HFFc6 (cell line): Measurements from ENCODE around the gene SYN1. TPM values are rescaled to one million over a fixed set of nuclear protein-coding genes. Genes with fewer than 3 reads are reported as not detected.

ENCODE experiments used
- DNase-seq: peaks from one replicate; pipeline ENCODE4 v3.0.0-alpha.2; 2018
- H3K27ac Mint-ChIP-seq: 2 replicates; pipeline ENCODE4 v1.8.0; 2020; ENCODE audit warnings: mild to moderate bottlenecking, mixed read lengths
- H3K27me3 Mint-ChIP-seq: 2 replicates; pipeline ENCODE4 v1.8.0; 2021; ENCODE audit warnings: mild to moderate bottlenecking, moderate library complexity, mixed read lengths; ENCODE audit not compliant: insufficient read depth
- H3K36me3 Mint-ChIP-seq: 2 replicates; pipeline ENCODE4 v1.8.0; 2021; ENCODE audit warnings: low read depth, mixed read lengths
- H3K4me1 Mint-ChIP-seq: 2 replicates; pipeline ENCODE4 v1.8.0; 2020; ENCODE audit warnings: low read depth, mixed read lengths
- H3K4me3 Mint-ChIP-seq: 2 replicates; pipeline ENCODE4 v1.8.0; 2020; ENCODE audit warnings: mild to moderate bottlenecking, moderate library complexity, mixed read lengths
- H3K9me3 Mint-ChIP-seq: 2 replicates; pipeline ENCODE4 v1.8.0; 2020; ENCODE audit warnings: mild to moderate bottlenecking, mixed read lengths
- total RNA-seq, 6 experiments: library from RNA; stranded (reverse); fragmentation: NEBNext Ultra II Directional; extraction: Animal tissue kit (Norgen Biotek cat#: 25700); gene quantifications; 2 replicates in 1 of 6; 3 replicates in 5 of 6; pipeline ENCODE4 v1.2.3, GENCODE V29; 2021
- TF ChIP-seq, protein P1 (sequence below): fragments of 200-600 bp; sonication (generic); IDR thresholded peaks from 2 replicates; pipeline ENCODE4 v1.5.0; 2021; ENCODE audit warnings: antibody characterized with exemption, mild to moderate bottlenecking

SYN1 gene
- total RNA-seq, 6 experiments from 2014 or later: 0.13 to 0.31 (median 0.19) TPM; not detected in 1

DNA sequence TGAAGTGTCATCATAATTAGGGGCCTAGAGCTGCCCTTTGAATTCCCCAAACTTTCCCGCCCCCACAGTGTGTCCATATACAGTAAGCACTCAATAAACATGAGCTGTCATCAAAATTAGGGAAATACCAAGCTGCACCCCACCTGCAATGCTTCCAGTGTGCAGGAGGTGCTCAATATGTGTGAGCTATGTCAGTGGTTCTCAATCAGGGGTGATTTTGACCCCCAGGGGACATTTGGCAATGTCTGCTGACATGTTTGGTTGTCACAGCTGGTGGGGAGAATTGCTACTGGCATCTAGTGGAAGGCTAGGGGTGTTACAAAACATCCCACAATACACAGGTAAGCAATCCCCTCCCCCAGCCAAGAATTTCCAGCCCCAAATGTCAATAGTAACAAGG, 9.3 kb upstream of the SYN1 start:
- no peak for DNase-seq
- no peaks in the 10 kb centered on the region; the same call in 1 of the 2 replicates for H3K4me1 Mint-ChIP-seq
- no peak overlapping the region for H3K27ac Mint-ChIP-seq
- H3K4me3 Mint-ChIP-seq: no peak overlapping the region
- TF ChIP-seq, protein P1, sequence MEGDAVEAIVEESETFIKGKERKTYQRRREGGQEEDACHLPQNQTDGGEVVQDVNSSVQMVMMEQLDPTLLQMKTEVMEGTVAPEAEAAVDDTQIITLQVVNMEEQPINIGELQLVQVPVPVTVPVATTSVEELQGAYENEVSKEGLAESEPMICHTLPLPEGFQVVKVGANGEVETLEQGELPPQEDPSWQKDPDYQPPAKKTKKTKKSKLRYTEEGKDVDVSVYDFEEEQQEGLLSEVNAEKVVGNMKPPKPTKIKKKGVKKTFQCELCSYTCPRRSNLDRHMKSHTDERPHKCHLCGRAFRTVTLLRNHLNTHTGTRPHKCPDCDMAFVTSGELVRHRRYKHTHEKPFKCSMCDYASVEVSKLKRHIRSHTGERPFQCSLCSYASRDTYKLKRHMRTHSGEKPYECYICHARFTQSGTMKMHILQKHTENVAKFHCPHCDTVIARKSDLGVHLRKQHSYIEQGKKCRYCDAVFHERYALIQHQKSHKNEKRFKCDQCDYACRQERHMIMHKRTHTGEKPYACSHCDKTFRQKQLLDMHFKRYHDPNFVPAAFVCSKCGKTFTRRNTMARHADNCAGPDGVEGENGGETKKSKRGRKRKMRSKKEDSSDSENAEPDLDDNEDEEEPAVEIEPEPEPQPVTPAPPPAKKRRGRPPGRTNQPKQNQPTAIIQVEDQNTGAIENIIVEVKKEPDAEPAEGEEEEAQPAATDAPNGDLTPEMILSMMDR: no peak
- H3K36me3 Mint-ChIP-seq: no peaks in the 10 kb centered on the region; the same call in 1 of the 2 replicates
- H3K9me3 Mint-ChIP-seq: no peaks in the 10 kb centered on the region
- H3K27me3 Mint-ChIP-seq: no peaks in the 10 kb centered on the region; the same call in 1 of the 2 replicates

DNA sequence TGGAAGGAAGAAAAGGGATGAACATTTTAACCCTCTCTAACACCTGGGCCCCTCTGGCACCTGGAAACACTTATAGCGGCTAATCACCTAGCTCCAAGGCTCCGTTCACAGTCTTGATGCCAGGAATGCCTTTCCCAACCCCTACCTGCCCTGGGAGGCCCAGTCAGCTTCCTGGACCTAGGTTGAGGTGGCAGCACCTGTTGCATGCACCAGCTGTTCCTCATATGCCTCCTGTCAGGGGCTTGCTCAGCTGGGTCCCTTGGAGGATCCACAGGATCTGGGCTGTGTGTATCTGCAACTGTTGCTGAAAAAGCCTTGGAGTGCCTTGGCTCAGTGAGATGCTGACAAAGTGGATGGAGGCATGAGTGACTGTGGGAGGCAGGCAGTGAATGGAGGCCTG, 5.7 kb upstream of the SYN1 start:
- Mint-ChIP-seq H3K27me3 (no peaks in the 10 kb centered on the region), H3K4me1 (no peaks in the 10 kb centered on the region; the same call in 1 of the 2 replicates), H3K36me3 (no peaks in the 10 kb centered on the region; the same call in 1 of the 2 replicates), H3K27ac (no peak overlapping the region), H3K4me3 (no peak overlapping the region), H3K9me3 (no peaks in the 10 kb centered on the region)
- DNase-seq: no peak
- TF ChIP-seq, protein P1: no peak

DNA sequence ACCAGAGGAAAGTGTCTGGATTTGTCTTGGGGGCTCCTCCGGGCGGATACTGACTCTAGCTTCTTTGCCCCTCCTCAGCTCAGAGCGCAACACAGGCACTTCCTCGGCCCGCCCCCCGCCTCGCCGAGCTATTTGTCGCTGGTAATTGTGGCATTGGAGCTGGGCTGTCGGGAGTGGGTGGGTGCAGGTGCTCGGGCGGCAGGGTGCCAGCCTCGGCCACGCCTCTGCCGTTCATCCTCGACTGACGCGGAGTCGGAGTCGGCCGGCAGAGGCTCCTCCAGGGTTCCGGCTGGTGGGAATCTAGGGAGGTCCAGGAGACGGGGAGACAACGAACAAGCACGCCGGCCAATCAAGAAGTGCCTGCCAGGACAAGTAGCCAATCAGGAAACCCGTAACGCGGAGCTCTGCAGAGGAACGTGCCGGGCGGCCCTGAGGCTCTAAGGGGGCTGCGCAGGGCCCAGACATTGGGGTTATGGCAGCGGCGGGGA, 3.9 kb upstream of the SYN1 start:
- Mint-ChIP-seq H3K36me3 (no peaks in the 10 kb centered on the region; the same call in 1 of the 2 replicates), H3K4me1 (no peaks in the 10 kb centered on the region; the same call in 1 of the 2 replicates), H3K27ac (no peak overlapping the region), H3K9me3 (no peaks in the 10 kb centered on the region), H3K4me3 (peak overlapping the region; percentile 67; the same call in 1 of the 2 replicates), H3K27me3 (peaks cover 2% of the 10 kb centered on the region; the same call in 1 of the 2 replicates)
- peak; percentile 63 for DNase-seq
- TF ChIP-seq, protein P1: no peak

DNA sequence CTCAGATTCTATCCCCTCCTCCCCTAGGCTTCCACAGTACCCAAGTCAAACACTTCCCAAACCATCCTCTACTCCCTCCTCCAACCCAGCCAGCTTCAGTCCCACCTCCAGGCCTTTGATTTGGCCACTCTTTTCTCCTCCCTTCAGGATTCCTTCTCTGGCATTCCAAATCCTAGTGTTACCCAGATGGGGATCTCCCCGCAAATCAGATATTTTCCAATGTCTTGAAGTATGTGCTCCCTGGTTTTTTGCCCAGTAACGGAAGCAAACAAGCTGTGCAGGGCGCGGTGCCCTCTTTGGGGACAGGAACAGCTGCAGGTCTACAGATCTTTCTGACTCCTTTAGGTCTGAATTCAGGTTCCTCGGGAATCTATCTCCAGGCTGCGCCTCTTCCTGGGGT, 2.2 kb upstream of the SYN1 start:
- DNase-seq: no peak
- Mint-ChIP-seq H3K4me3 (no peak overlapping the region), H3K36me3 (no peaks in the 10 kb centered on the region; the same call in 1 of the 2 replicates), H3K9me3 (no peaks in the 10 kb centered on the region), H3K4me1 (no peaks in the 10 kb centered on the region; the same call in 1 of the 2 replicates), H3K27ac (no peak overlapping the region), H3K27me3 (peaks cover 10% of the 10 kb centered on the region)
- TF ChIP-seq, protein P1: no peak

DNA sequence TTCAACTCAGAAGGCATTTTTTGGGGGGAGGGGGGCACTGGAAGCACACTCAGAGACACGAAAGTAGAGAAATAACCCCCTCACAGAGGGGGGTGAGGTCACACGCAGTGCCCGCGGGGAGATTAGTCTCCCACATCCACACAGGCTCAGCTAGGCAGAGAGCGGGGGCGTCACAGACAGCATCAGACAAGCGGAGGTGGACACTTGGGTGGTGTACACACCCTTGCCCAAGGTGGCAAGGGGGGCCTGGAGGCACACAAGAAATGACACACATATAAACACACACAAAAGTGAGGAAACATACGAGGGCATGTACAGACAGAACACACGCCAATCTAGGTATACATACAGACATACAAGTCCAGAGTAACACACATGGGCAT, 637 bp upstream of the SYN1 start:
- Mint-ChIP-seq H3K4me1 (no peaks in the 10 kb centered on the region; the same call in 1 of the 2 replicates), H3K27ac (no peak overlapping the region), H3K36me3 (no peaks in the 10 kb centered on the region; the same call in 1 of the 2 replicates), H3K27me3 (peaks cover 12% of the 10 kb centered on the region), H3K4me3 (no peak overlapping the region), H3K9me3 (no peaks in the 10 kb centered on the region)
- TF ChIP-seq, protein P1: no peak
- no peak for DNase-seq
